ENCODE measurements around the gene ASTN1. TPM values are rescaled to one million over a fixed set of nuclear protein-coding genes. Genes with fewer than 3 reads are reported as not detected.

The ASTN1 gene
- total and polyA plus RNA-seq, 9 of the 15 experiments (the other 6 are each of a cell fraction or from before 2014, with no cell fraction given) = 0.05 to 0.22 (median 0.18) TPM

GRCh38 chr1:177023726-177024125 lies 140.8 kb downstream of the ASTN1 start (continued):
- TF ChIP-seq, protein P1, sequence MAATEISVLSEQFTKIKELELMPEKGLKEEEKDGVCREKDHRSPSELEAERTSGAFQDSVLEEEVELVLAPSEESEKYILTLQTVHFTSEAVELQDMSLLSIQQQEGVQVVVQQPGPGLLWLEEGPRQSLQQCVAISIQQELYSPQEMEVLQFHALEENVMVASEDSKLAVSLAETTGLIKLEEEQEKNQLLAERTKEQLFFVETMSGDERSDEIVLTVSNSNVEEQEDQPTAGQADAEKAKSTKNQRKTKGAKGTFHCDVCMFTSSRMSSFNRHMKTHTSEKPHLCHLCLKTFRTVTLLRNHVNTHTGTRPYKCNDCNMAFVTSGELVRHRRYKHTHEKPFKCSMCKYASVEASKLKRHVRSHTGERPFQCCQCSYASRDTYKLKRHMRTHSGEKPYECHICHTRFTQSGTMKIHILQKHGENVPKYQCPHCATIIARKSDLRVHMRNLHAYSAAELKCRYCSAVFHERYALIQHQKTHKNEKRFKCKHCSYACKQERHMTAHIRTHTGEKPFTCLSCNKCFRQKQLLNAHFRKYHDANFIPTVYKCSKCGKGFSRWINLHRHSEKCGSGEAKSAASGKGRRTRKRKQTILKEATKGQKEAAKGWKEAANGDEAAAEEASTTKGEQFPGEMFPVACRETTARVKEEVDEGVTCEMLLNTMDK (IDR thresholded peaks at IDR 0.05; ENCODE audit: borderline replicate concordance, insufficient read depth, low read depth, low read length, poor library complexity, severe bottlenecking) = no peak
- TF ChIP-seq NFRKB (IDR thresholded peaks at IDR 0.05; ENCODE audit: low read depth) = no peak
- no peak for TF ChIP-seq HMGN3 (IDR thresholded peaks at IDR 0.05; ENCODE audit: borderline replicate concordance, extremely low read depth, insufficient read length, low read depth, low read length)
- TF ChIP-seq MEF2A (IDR thresholded peaks at IDR 0.05; ENCODE audit: control insufficient read depth, low read depth, low read length) = no peak
- TF ChIP-seq, protein P2, sequence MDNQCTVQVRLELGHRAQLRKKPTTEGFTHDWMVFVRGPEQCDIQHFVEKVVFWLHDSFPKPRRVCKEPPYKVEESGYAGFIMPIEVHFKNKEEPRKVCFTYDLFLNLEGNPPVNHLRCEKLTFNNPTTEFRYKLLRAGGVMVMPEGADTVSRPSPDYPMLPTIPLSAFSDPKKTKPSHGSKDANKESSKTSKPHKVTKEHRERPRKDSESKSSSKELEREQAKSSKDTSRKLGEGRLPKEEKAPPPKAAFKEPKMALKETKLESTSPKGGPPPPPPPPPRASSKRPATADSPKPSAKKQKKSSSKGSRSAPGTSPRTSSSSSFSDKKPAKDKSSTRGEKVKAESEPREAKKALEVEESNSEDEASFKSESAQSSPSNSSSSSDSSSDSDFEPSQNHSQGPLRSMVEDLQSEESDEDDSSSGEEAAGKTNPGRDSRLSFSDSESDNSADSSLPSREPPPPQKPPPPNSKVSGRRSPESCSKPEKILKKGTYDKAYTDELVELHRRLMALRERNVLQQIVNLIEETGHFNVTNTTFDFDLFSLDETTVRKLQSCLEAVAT (IDR thresholded peaks at IDR 0.05) = no peak
- no peak for TF ChIP-seq MECOM (CRISPR knock-in tag; IDR thresholded peaks at IDR 0.05)
- no peak for TF ChIP-seq HLTF (IDR thresholded peaks at IDR 0.05)
- no peak for TF ChIP-seq MYNN (IDR thresholded peaks at IDR 0.05)
- TF ChIP-seq MYNN (CRISPR knock-in tag; IDR thresholded peaks at IDR 0.05) = no peak
- no peak for TF ChIP-seq LARP7 (IDR thresholded peaks at IDR 0.05)
- TF ChIP-seq ZNF699 (CRISPR knock-in tag; IDR thresholded peaks at IDR 0.05; ENCODE audit: insufficient replicate concordance) = no peak
- no peak for TF ChIP-seq TCF7 (IDR thresholded peaks at IDR 0.05; ENCODE audit: borderline replicate concordance)

Measured in K562 (cell line).